Endodermal cell (in vitro differentiated cells): ENCODE measurements around the gene XPO4. TPM values are rescaled to one million over a fixed set of nuclear protein-coding genes. Genes with fewer than 3 reads are reported as not detected.
A peak's percentile ranks its signal among the peaks of the same experiment; 100 is the strongest.

Experiments used
- DNase-seq: peaks from one replicate; pipeline ENCODE4 v3.0.0-alpha.2; 2017
- H3K27ac ChIP-seq: 2 replicates; pipeline ENCODE4 v1.5.1; 2013; ENCODE audit warnings: mild to moderate bottlenecking, low read depth, low read length, moderate library complexity
- H3K27me3 ChIP-seq: 2 replicates; pipeline ENCODE4 v1.6.1; 2013; ENCODE audit warnings: mild to moderate bottlenecking, low read length, moderate library complexity; ENCODE audit not compliant: insufficient read depth, control insufficient read depth, poor library complexity, severe bottlenecking
- H3K36me3 ChIP-seq: 2 replicates; pipeline ENCODE4 v1.7.0; 2013; ENCODE audit warnings: mild to moderate bottlenecking, low read length, moderate library complexity; ENCODE audit not compliant: control insufficient read depth, insufficient read depth
- H3K4me1 ChIP-seq: one replicate; pipeline ENCODE4 v1.7.0; 2013; ENCODE audit warnings: low read length; ENCODE audit not compliant: control insufficient read depth, insufficient read depth
- H3K4me3 ChIP-seq: 2 replicates; pipeline ENCODE4 v1.5.1; 2013; ENCODE audit warnings: mild to moderate bottlenecking, low read length, moderate library complexity
- H3K9ac ChIP-seq: 2 replicates; pipeline ENCODE4 v1.6.1; 2013; ENCODE audit warnings: mild to moderate bottlenecking, low read length, moderate library complexity; ENCODE audit not compliant: poor library complexity, severe bottlenecking; ENCODE audit errors: extremely low read depth
- H3K9me3 ChIP-seq: 2 replicates; pipeline ENCODE4 v1.6.1; 2013; ENCODE audit warnings: mild to moderate bottlenecking, low read length, moderate library complexity; ENCODE audit not compliant: control insufficient read depth
- H3K27ac Mint-ChIP-seq: 2 replicates; pipeline ENCODE4 v1.8.0; 2020; ENCODE audit warnings: mixed read lengths
- H3K27me3 Mint-ChIP-seq: 2 replicates; pipeline ENCODE4 v1.8.0; 2021; ENCODE audit warnings: mild to moderate bottlenecking, mixed read lengths; ENCODE audit not compliant: insufficient read depth
- H3K36me3 Mint-ChIP-seq: 2 replicates; pipeline ENCODE4 v1.8.0; 2020; ENCODE audit warnings: low read depth, mixed read lengths
- H3K4me1 Mint-ChIP-seq: 2 replicates; pipeline ENCODE4 v1.8.0; 2020; ENCODE audit warnings: mixed read lengths
- H3K4me3 Mint-ChIP-seq: 2 replicates; pipeline ENCODE4 v1.8.0; 2020; ENCODE audit warnings: mild to moderate bottlenecking, moderate library complexity, mixed read lengths
- H3K9me3 Mint-ChIP-seq: 2 replicates; pipeline ENCODE4 v1.8.0; 2020; ENCODE audit warnings: mild to moderate bottlenecking, mixed read lengths
- CTCF ChIP-seq: fragments of 200-600 bp; sonication (generic); conservative IDR thresholded peaks from 2 replicates; pipeline ENCODE4 v1.5.0; 2021; ENCODE audit warnings: antibody characterized with exemption, mild to moderate bottlenecking
- WGBS, 2 experiments: methylation state at CpG; one replicate each; pipeline versions ENCODE4 v1.1.5 to v1.1.7; 2013; ENCODE audit warnings: missing lambda C conversion rate in 2 of 2, mixed read lengths in 1 of 2; ENCODE audit not compliant: insufficient coverage in 1 of 2, insufficient read length in 1 of 2; 5-methylcytosine and 5-hydroxymethylcytosine counted together
- total RNA-seq, 2 donors: library from RNA; stranded (reverse); fragmentation: NEBNext Ultra II Directional in 1 of 2; extraction: Animal tissue kit (Norgen Biotek cat#: 25700) in 1 of 2; gene quantifications; 2 replicates in 1 of 2; 3 replicates in 1 of 2; pipeline ENCODE4 v1.2.1, GENCODE V29; 2021

The XPO4 gene
- total RNA-seq, 2 donors from 2014 or later: 28.8 to 32.0 TPM

GRCh38 chr13:20814224-20814910 is 88.2 kb downstream of the XPO4 start:
- TF ChIP-seq CTCF: no peak
- peaks cover 5% of the 10 kb centered on the region for H3K4me1 ChIP-seq
- H3K27me3 ChIP-seq: no peaks in the 10 kb centered on the region
- no peak overlapping the region for H3K4me3 Mint-ChIP-seq
- no peak overlapping the region for H3K4me3 ChIP-seq
- no peaks in the 10 kb centered on the region for H3K27me3 Mint-ChIP-seq
- no peak overlapping the region for H3K9ac ChIP-seq
- H3K9me3 ChIP-seq: no peaks in the 10 kb centered on the region
- peaks cover 37% of the 10 kb centered on the region for H3K36me3 Mint-ChIP-seq
- H3K9me3 Mint-ChIP-seq: no peaks in the 10 kb centered on the region
- H3K36me3 ChIP-seq: peaks cover 34% of the 10 kb centered on the region
- 93% methylated on average over 4 of the region's 5 CpGs; no CpG with 5 or more reads in 1 of the 2 experiments for WGBS, 2 experiments
- DNase-seq: no peak
- peaks cover 2% of the 10 kb centered on the region for H3K4me1 Mint-ChIP-seq
- H3K27ac Mint-ChIP-seq: peak overlapping the region; percentile 69
- H3K27ac ChIP-seq: no peak overlapping the region

GRCh38 chr13:20812890-20813289 is 89.7 kb downstream of the XPO4 start:
- H3K4me1 ChIP-seq: peaks cover 5% of the 10 kb centered on the region

GRCh38 chr13:20810808-20811207 is 91.7 kb downstream of the XPO4 start:
- H3K9me3 ChIP-seq: no peaks in the 10 kb centered on the region
- DNase-seq: no peak
- H3K4me3 ChIP-seq: no peak overlapping the region
- H3K4me3 Mint-ChIP-seq: no peak overlapping the region
- peaks cover 57% of the 10 kb centered on the region for H3K36me3 ChIP-seq
- WGBS, 2 experiments: 80 to 90% methylated on average over 1 to 2 of the region's 2 CpGs
- H3K4me1 ChIP-seq: peaks cover 5% of the 10 kb centered on the region
- no peaks in the 10 kb centered on the region for H3K9me3 Mint-ChIP-seq
- H3K27me3 ChIP-seq: no peaks in the 10 kb centered on the region
- no peak for TF ChIP-seq CTCF
- H3K36me3 Mint-ChIP-seq: peaks cover 41% of the 10 kb centered on the region
- no peak overlapping the region for H3K27ac ChIP-seq
- H3K27ac Mint-ChIP-seq: peak overlapping the region; percentile 23
- H3K27me3 Mint-ChIP-seq: no peaks in the 10 kb centered on the region
- H3K4me1 Mint-ChIP-seq: peaks cover 2% of the 10 kb centered on the region
- H3K9ac ChIP-seq: no peak overlapping the region

More at GRCh38 chr13:20812890-20813289, 89.7 kb downstream of the XPO4 start:
- Mint-ChIP-seq H3K36me3 (peaks cover 34% of the 10 kb centered on the region), H3K27me3 (no peaks in the 10 kb centered on the region), H3K27ac (no peak overlapping the region), H3K4me3 (no peak overlapping the region), H3K9me3 (no peaks in the 10 kb centered on the region), H3K4me1 (peaks cover 2% of the 10 kb centered on the region)
- Histone ChIP-seq H3K9me3 (no peaks in the 10 kb centered on the region), H3K36me3 (peaks cover 49% of the 10 kb centered on the region), H3K27me3 (no peaks in the 10 kb centered on the region), H3K9ac (no peak overlapping the region), H3K4me3 (no peak overlapping the region), H3K27ac (no peak overlapping the region)
- DNase-seq: peak; percentile 62
- no peak for TF ChIP-seq CTCF
- 88 to 93% methylated on average over 1 to 7 of the region's 7 CpGs for WGBS, 2 experiments
